ENCODE measurements around the gene TMEM92. TPM values are rescaled to one million over a fixed set of nuclear protein-coding genes. Genes with fewer than 3 reads are reported as not detected.
A peak's percentile ranks its signal among the peaks of the same experiment; 100 is the strongest.
"Not testable (repeated sequence)": the region's sequence is repeated elsewhere in the genome, so short reads cannot be mapped to it uniquely, and the experiment has no call there.

TMEM92 gene
- total and polyA plus RNA-seq, 4 donors, result 0.94 to 12.4 (median 1.4) TPM; not detected in 1

- H3K27ac ChIP-seq (ENCODE audit: low read depth in 1 of 2, low read length in 2 of 2); intact Hi-C loops (cut with DNase I); H3K9me3 ChIP-seq (ENCODE audit: control insufficient read depth, low read length); H3K27me3 ChIP-seq (ENCODE audit: control insufficient read depth in 1 of 2, insufficient read depth in 2 of 2, low read length in 1 of 2); H3K36me3 ChIP-seq (ENCODE audit: control insufficient read depth in 1 of 2, insufficient read depth in 2 of 2, low read length in 1 of 2); H3K4me1 ChIP-seq (ENCODE audit: control insufficient read depth in 1 of 2, insufficient read depth in 2 of 2, low read length in 2 of 2); H3K4me3 ChIP-seq (ENCODE audit: low read length in 2 of 2); DNase-seq; ATAC-seq (ENCODE audit: low FRiP score): not testable (repeated sequence)
- 81 to 83% methylated on average over 4 of the region's 4 CpGs for WGBS, 2 donors
These were observed 2.9 kb upstream of the TMEM92 start for GRCh38 chr17:50271363-50271750.

GRCh38 chr17:50272246-50272645, 2.0 kb upstream of the TMEM92 start:
- peak overlapping the region in 1 of 2 donors; percentile 51 for H3K4me3 ChIP-seq (ENCODE audit: low read length in 2 of 2)
- no peaks in the 10 kb centered on the region for H3K36me3 ChIP-seq (ENCODE audit: control insufficient read depth in 1 of 2, insufficient read depth in 2 of 2, low read length in 1 of 2)
- intact Hi-C loops (cut with DNase I), result loop anchor here in 1 of 2 donors (2.0 kb wide), 1 partner anchor 71 kb away; the partner anchor contains the start of gene COL1A1
- H3K27ac ChIP-seq (ENCODE audit: low read depth in 1 of 2, low read length in 2 of 2), result peak overlapping the region in 1 of 2 donors; percentile 32
- H3K4me1 ChIP-seq (ENCODE audit: control insufficient read depth in 1 of 2, insufficient read depth in 2 of 2, low read length in 2 of 2), result no peaks in the 10 kb centered on the region
- peak in 1 of 2 donors; percentile 50 for DNase-seq
- no peak for ATAC-seq (ENCODE audit: low FRiP score)
- WGBS, 2 donors, result 20 to 35% methylated on average over 7 of the region's 7 CpGs
- H3K9me3 ChIP-seq (ENCODE audit: control insufficient read depth, low read length), result no peaks in the 10 kb centered on the region
- H3K27me3 ChIP-seq (ENCODE audit: control insufficient read depth in 1 of 2, insufficient read depth in 2 of 2, low read length in 1 of 2), result no peaks in the 10 kb centered on the region

- Histone ChIP-seq H3K4me1 (ENCODE audit: control insufficient read depth in 1 of 2, insufficient read depth in 2 of 2, low read length in 2 of 2) (no peaks in the 10 kb centered on the region), H3K4me3 (ENCODE audit: low read length in 2 of 2) (peak overlapping the region; percentile 10 to 51), H3K27me3 (ENCODE audit: control insufficient read depth in 1 of 2, insufficient read depth in 2 of 2, low read length in 1 of 2) (no peaks in the 10 kb centered on the region), H3K9me3 (ENCODE audit: control insufficient read depth, low read length) (no peaks in the 10 kb centered on the region), H3K27ac (ENCODE audit: low read depth in 1 of 2, low read length in 2 of 2) (peak overlapping the region in 1 of 2 donors; percentile 32), H3K36me3 (ENCODE audit: control insufficient read depth in 1 of 2, insufficient read depth in 2 of 2, low read length in 1 of 2) (no peaks in the 10 kb centered on the region)
- ATAC-seq (ENCODE audit: low FRiP score) (peak; percentile 78), DNase-seq (peak; percentile 74 to 89)
- intact Hi-C loops (cut with DNase I), result loop anchor here (1.0 to 2.0 kb wide), 2 partner anchors 72 to 73 kb away; partner anchors contain the start of gene COL1A1 (in 1 of the 2)
- WGBS, 2 donors, result 1 to 2% methylated on average over 41 to 57 of the region's 57 CpGs
These were observed 1.3 kb upstream of the TMEM92 start for GRCh38 chr17:50272711-50273653.

- Histone ChIP-seq H3K36me3 (ENCODE audit: control insufficient read depth in 1 of 2, insufficient read depth in 2 of 2, low read length in 1 of 2) (no peaks in the 10 kb centered on the region), H3K4me3 (ENCODE audit: low read length in 2 of 2) (no peak overlapping the region), H3K9me3 (ENCODE audit: control insufficient read depth, low read length) (no peaks in the 10 kb centered on the region), H3K27me3 (ENCODE audit: control insufficient read depth in 1 of 2, insufficient read depth in 2 of 2, low read length in 1 of 2) (no peaks in the 10 kb centered on the region), H3K27ac (ENCODE audit: low read depth in 1 of 2, low read length in 2 of 2) (no peak overlapping the region), H3K4me1 (ENCODE audit: control insufficient read depth in 1 of 2, insufficient read depth in 2 of 2, low read length in 2 of 2) (no peaks in the 10 kb centered on the region)
- ATAC-seq (ENCODE audit: low FRiP score), result no peak
- WGBS, 2 donors, result 63 to 73% methylated on average over 8 of the region's 8 CpGs
- DNase-seq, result peak in 1 of 2 donors; percentile 35
- intact Hi-C loops (cut with DNase I), result loop anchor here (1.0 to 2.0 kb wide), 2 partner anchors 73 kb away; partner anchors contain the start of gene COL1A1 (in 1 of the 2)
These were observed 619 bp upstream of the TMEM92 start for GRCh38 chr17:50273654-50274040.

- intact Hi-C loops (cut with DNase I), result no loop called here
- peak in 1 of 2 donors; percentile 14 for DNase-seq
- no peak overlapping the region for H3K27ac ChIP-seq (ENCODE audit: low read depth in 1 of 2, low read length in 2 of 2)
These were observed 593 bp downstream of the TMEM92 start for GRCh38 chr17:50274897-50275221.

GRCh38 chr17:50275279-50275678, 1.0 kb downstream of the TMEM92 start:
- no peak for ATAC-seq (ENCODE audit: low FRiP score)
- WGBS, 2 donors, result 41 to 47% methylated on average over 7 of the region's 7 CpGs
- H3K4me3 ChIP-seq (ENCODE audit: low read length in 2 of 2), result no peak overlapping the region

More at GRCh38 chr17:50274897-50275221, 593 bp downstream of the TMEM92 start:
- 76 to 82% methylated on average over 4 of the region's 4 CpGs for WGBS, 2 donors
- Histone ChIP-seq H3K36me3 (ENCODE audit: control insufficient read depth in 1 of 2, insufficient read depth in 2 of 2, low read length in 1 of 2) (no peaks in the 10 kb centered on the region), H3K4me3 (ENCODE audit: low read length in 2 of 2) (no peak overlapping the region), H3K27me3 (ENCODE audit: control insufficient read depth in 1 of 2, insufficient read depth in 2 of 2, low read length in 1 of 2) (no peaks in the 10 kb centered on the region), H3K4me1 (ENCODE audit: control insufficient read depth in 1 of 2, insufficient read depth in 2 of 2, low read length in 2 of 2) (no peaks in the 10 kb centered on the region), H3K9me3 (ENCODE audit: control insufficient read depth, low read length) (no peaks in the 10 kb centered on the region)
- no peak for ATAC-seq (ENCODE audit: low FRiP score)

GRCh38 chr17:50276588-50277356, 2.5 kb downstream of the TMEM92 start:
- 25 to 33% methylated on average over 8 of the region's 8 CpGs for WGBS, 2 donors
- no peak for ATAC-seq (ENCODE audit: low FRiP score)
- H3K4me3 ChIP-seq (ENCODE audit: low read length in 2 of 2), result no peak overlapping the region
- no peak overlapping the region for H3K27ac ChIP-seq (ENCODE audit: low read depth in 1 of 2, low read length in 2 of 2)
- H3K36me3 ChIP-seq (ENCODE audit: control insufficient read depth in 1 of 2, insufficient read depth in 2 of 2, low read length in 1 of 2), result peaks cover 0 to 5% of the 10 kb centered on the region in 2 donors
- no peaks in the 10 kb centered on the region for H3K4me1 ChIP-seq (ENCODE audit: control insufficient read depth in 1 of 2, insufficient read depth in 2 of 2, low read length in 2 of 2)
- H3K9me3 ChIP-seq (ENCODE audit: control insufficient read depth, low read length), result no peaks in the 10 kb centered on the region
- DNase-seq, result peak in 1 of 2 donors; percentile 20
- no peaks in the 10 kb centered on the region for H3K27me3 ChIP-seq (ENCODE audit: control insufficient read depth in 1 of 2, insufficient read depth in 2 of 2, low read length in 1 of 2)
- intact Hi-C loops (cut with DNase I), result no loop called here

More at GRCh38 chr17:50275279-50275678, 1.0 kb downstream of the TMEM92 start:
- H3K27ac ChIP-seq (ENCODE audit: low read depth in 1 of 2, low read length in 2 of 2), result no peak overlapping the region
- H3K4me1 ChIP-seq (ENCODE audit: control insufficient read depth in 1 of 2, insufficient read depth in 2 of 2, low read length in 2 of 2), result no peaks in the 10 kb centered on the region
- intact Hi-C loops (cut with DNase I), result no loop called here
- DNase-seq, result peak in 1 of 2 donors; percentile 15
- H3K36me3 ChIP-seq (ENCODE audit: control insufficient read depth in 1 of 2, insufficient read depth in 2 of 2, low read length in 1 of 2), result no peaks in the 10 kb centered on the region
- H3K9me3 ChIP-seq (ENCODE audit: control insufficient read depth, low read length), result no peaks in the 10 kb centered on the region
- no peaks in the 10 kb centered on the region for H3K27me3 ChIP-seq (ENCODE audit: control insufficient read depth in 1 of 2, insufficient read depth in 2 of 2, low read length in 1 of 2)

GRCh38 chr17:50277357-50277754, 3.1 kb downstream of the TMEM92 start:
- Histone ChIP-seq H3K27ac (ENCODE audit: low read depth in 1 of 2, low read length in 2 of 2) (no peak overlapping the region), H3K27me3 (ENCODE audit: control insufficient read depth in 1 of 2, insufficient read depth in 2 of 2, low read length in 1 of 2) (no peaks in the 10 kb centered on the region), H3K9me3 (ENCODE audit: control insufficient read depth, low read length) (no peaks in the 10 kb centered on the region), H3K36me3 (ENCODE audit: control insufficient read depth in 1 of 2, insufficient read depth in 2 of 2, low read length in 1 of 2) (peaks cover 0 to 7% of the 10 kb centered on the region in 2 donors), H3K4me3 (ENCODE audit: low read length in 2 of 2) (no peak overlapping the region), H3K4me1 (ENCODE audit: control insufficient read depth in 1 of 2, insufficient read depth in 2 of 2, low read length in 2 of 2) (no peaks in the 10 kb centered on the region)
- peak in 1 of 2 donors; percentile 21 for DNase-seq
- intact Hi-C loops (cut with DNase I), result no loop called here
- no peak for ATAC-seq (ENCODE audit: low FRiP score)
- 29 to 30% methylated on average over 5 of the region's 5 CpGs for WGBS, 2 donors
